Neural cell (in vitro differentiated cells): ENCODE results near the gene CYP2W1. TPM values are rescaled to one million over a fixed set of nuclear protein-coding genes. Genes with fewer than 3 reads are reported as not detected.

Experiments used
- H2AFZ ChIP-seq: fragments of 200-600, 300-800 bp; sonication (generic), shearing (Covaris generic); 2 replicates; pipeline ENCODE4 v1.6.0; 2014; ENCODE audit warnings: low read depth, mild to moderate bottlenecking, antibody characterized with exemption, low read length, moderate library complexity
- H3F3A ChIP-seq: fragments of 200-600 bp; shearing (Covaris generic); 2 replicates; pipeline ENCODE4 v1.6.1; 2016; ENCODE audit warnings: mild to moderate bottlenecking, moderate library complexity, mixed read lengths, antibody characterized with exemption, low read length; ENCODE audit not compliant: insufficient read depth, poor library complexity, severe bottlenecking
- H3K27ac ChIP-seq: fragments of 200-600, 300-800 bp; sonication (generic), shearing (Covaris generic); 2 replicates; pipeline ENCODE4 v1.5.1; 2014; ENCODE audit warnings: mild to moderate bottlenecking, low read length, moderate library complexity
- H3K27me3 ChIP-seq: fragments of 300-800, 200-600 bp; sonication (generic), shearing (Covaris generic); 2 replicates; pipeline ENCODE4 v1.6.0; 2014; ENCODE audit warnings: mild to moderate bottlenecking, low read depth, low read length, moderate library complexity; ENCODE audit not compliant: insufficient read depth
- H3K36me3 ChIP-seq: fragments of 300-800, 200-600 bp; sonication (generic), shearing (Covaris generic); 2 replicates; pipeline ENCODE4 v1.5.1; 2014; ENCODE audit warnings: mild to moderate bottlenecking, antibody characterized with exemption, low read length, moderate library complexity; ENCODE audit not compliant: insufficient read depth
- H3K4me2 ChIP-seq: fragments of 300-800, 200-600 bp; sonication (generic), shearing (Covaris generic); 2 replicates; pipeline ENCODE4 v1.6.0; 2014; ENCODE audit warnings: mild to moderate bottlenecking, low read length
- H3K4me3 ChIP-seq: fragments of 300-800, 200-600 bp; sonication (generic), shearing (Covaris generic); 2 replicates; pipeline ENCODE4 v1.5.1; 2014; ENCODE audit warnings: mild to moderate bottlenecking, low read length, moderate library complexity
- H3K79me2 ChIP-seq: fragments of 200-600 bp; shearing (Covaris generic); replicated peaks from 2 replicates; pipeline ENCODE4 v1.6.0; 2014; ENCODE audit warnings: mild to moderate bottlenecking, low read length, moderate library complexity; ENCODE audit not compliant: insufficient read depth
- H3K9ac ChIP-seq: fragments of 300-800, 200-600 bp; sonication (generic), shearing (Covaris generic); 2 replicates; pipeline ENCODE4 v1.6.1; 2016; ENCODE audit warnings: mild to moderate bottlenecking, low read length, mixed read lengths
- H3K9me2 ChIP-seq: fragments of 200-600 bp; shearing (Covaris generic); 2 replicates; pipeline ENCODE4 v1.6.1; 2016; ENCODE audit warnings: mild to moderate bottlenecking, low read length, mixed read lengths; ENCODE audit not compliant: insufficient read depth
- H3K9me3 ChIP-seq: fragments of 200-600, 300-800 bp; sonication (generic), shearing (Covaris generic); 2 replicates; pipeline ENCODE4 v1.6.1; 2016; ENCODE audit warnings: mild to moderate bottlenecking, mixed run types, low read length, moderate library complexity, mixed read lengths
- H4K20me1 ChIP-seq: fragments of 200-600 bp; shearing (Covaris generic); 2 replicates; pipeline ENCODE4 v1.6.1; 2016; ENCODE audit warnings: mild to moderate bottlenecking, mixed run types; ENCODE audit not compliant: insufficient read depth
- MXI1 ChIP-seq: fragments of 450-650 bp; conservative IDR thresholded peaks from 2 replicates; pipeline ENCODE4 v1.6.1; 2014; ENCODE audit warnings: antibody characterized with exemption, mild to moderate bottlenecking; ENCODE audit not compliant: poor library complexity, severe bottlenecking
- POLR2AphosphoS5 ChIP-seq: IDR thresholded peaks from 2 replicates; pipeline ENCODE4 v1.6.1; 2012
- RAD21 ChIP-seq: fragments of 450-650 bp; conservative IDR thresholded peaks from 2 replicates; pipeline ENCODE4 v1.6.1; 2014; ENCODE audit warnings: antibody characterized with exemption, mild to moderate bottlenecking, moderate library complexity
- REST ChIP-seq: IDR thresholded peaks from 2 replicates; pipeline ENCODE4 v1.6.1; 2012; ENCODE audit warnings: borderline replicate concordance
- SMC3 ChIP-seq: fragments of 450-650 bp; conservative IDR thresholded peaks from 2 replicates; pipeline ENCODE4 v1.6.1; 2014; ENCODE audit warnings: antibody characterized with exemption, mild to moderate bottlenecking, moderate library complexity; ENCODE audit not compliant: poor library complexity
- TAF1 ChIP-seq: IDR thresholded peaks from 2 replicates; pipeline ENCODE4 v1.6.1; 2012; ENCODE audit warnings: low read depth
- polyA plus RNA-seq: library from polyadenylated mRNA; depleted of rRNA; stranded (reverse); fragments of >200 nt; gene quantifications from 2 replicates; pipeline ENCODE4 v1.2.3, GENCODE V29; 2014
- TF ChIP-seq, protein P1 (sequence below): fragments of 450-650 bp; IDR thresholded peaks from 2 replicates; pipeline ENCODE4 v1.5.1; 2014; ENCODE audit warnings: antibody characterized with exemption, mild to moderate bottlenecking, moderate library complexity; ENCODE audit not compliant: poor library complexity, severe bottlenecking

Gene CYP2W1
- polyA plus RNA-seq, 1 donor from 2014 or later, result not detected

- Histone ChIP-seq H3K36me3 (no peaks in the 10 kb centered on the region), H4K20me1 (no peaks in the 10 kb centered on the region), H3K27ac (no peak overlapping the region), H2AFZ (no peak overlapping the region), H3K9ac (no peak overlapping the region), H3K9me3 (no peaks in the 10 kb centered on the region), H3K79me2 (no peaks in the 10 kb centered on the region), H3K4me2 (no peak overlapping the region), H3K4me3 (no peak overlapping the region), H3K9me2 (no peaks in the 10 kb centered on the region), H3K27me3 (no peaks in the 10 kb centered on the region), H3F3A (no peaks in the 10 kb centered on the region)
- TF ChIP-seq TAF1 (no peak), POLR2AphosphoS5 (no peak), REST (no peak), RAD21 (no peak), MXI1 (no peak)
Measured at GRCh38 chr7:987909-988308, 4.9 kb downstream of the CYP2W1 start.

DNA sequence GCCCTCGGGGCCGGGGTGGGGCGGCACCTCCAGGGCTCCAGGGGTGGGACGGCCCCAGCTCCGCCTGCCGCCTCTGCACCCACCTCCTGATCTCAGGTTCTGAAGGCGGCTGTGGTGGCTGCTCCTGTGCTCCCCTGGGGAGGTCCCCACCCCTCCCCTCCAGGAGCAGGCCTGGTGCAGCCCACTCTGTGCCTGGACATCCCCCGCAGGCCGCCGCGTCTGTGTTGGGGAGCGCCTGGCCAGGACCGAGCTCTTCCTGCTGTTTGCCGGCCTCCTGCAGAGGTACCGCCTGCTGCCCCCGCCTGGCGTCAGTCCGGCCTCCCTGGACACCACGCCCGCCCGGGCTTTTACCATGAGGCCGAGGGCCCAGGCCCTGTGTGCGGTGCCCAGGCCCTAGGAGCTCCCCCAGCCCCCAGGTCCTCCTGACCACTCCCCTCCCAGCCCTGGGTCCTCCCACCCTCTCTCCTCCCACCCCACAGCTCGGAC lies 5.5 kb downstream of the CYP2W1 start:
- H3K27me3 ChIP-seq, result no peaks in the 10 kb centered on the region
- no peaks in the 10 kb centered on the region for H3K9me3 ChIP-seq
- no peaks in the 10 kb centered on the region for H4K20me1 ChIP-seq
- TF ChIP-seq SMC3 (no peak), POLR2AphosphoS5 (no peak), REST (no peak)
- TF ChIP-seq, protein P1, sequence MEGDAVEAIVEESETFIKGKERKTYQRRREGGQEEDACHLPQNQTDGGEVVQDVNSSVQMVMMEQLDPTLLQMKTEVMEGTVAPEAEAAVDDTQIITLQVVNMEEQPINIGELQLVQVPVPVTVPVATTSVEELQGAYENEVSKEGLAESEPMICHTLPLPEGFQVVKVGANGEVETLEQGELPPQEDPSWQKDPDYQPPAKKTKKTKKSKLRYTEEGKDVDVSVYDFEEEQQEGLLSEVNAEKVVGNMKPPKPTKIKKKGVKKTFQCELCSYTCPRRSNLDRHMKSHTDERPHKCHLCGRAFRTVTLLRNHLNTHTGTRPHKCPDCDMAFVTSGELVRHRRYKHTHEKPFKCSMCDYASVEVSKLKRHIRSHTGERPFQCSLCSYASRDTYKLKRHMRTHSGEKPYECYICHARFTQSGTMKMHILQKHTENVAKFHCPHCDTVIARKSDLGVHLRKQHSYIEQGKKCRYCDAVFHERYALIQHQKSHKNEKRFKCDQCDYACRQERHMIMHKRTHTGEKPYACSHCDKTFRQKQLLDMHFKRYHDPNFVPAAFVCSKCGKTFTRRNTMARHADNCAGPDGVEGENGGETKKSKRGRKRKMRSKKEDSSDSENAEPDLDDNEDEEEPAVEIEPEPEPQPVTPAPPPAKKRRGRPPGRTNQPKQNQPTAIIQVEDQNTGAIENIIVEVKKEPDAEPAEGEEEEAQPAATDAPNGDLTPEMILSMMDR, result no peak
- no peaks in the 10 kb centered on the region for H3K79me2 ChIP-seq
- H3K9ac ChIP-seq, result no peak overlapping the region
- H3K9me2 ChIP-seq, result no peaks in the 10 kb centered on the region
- no peak overlapping the region for H3K4me2 ChIP-seq
- no peak overlapping the region for H3K27ac ChIP-seq
- no peaks in the 10 kb centered on the region for H3K36me3 ChIP-seq
- no peaks in the 10 kb centered on the region for H3F3A ChIP-seq
- no peak overlapping the region for H3K4me3 ChIP-seq
- no peak overlapping the region for H2AFZ ChIP-seq
